GM18526 (cell line): Measurements from ENCODE around the gene PTPRN2.

Source experiments
- POLR2A ChIP-seq: IDR thresholded peaks from 3 replicates; pipeline ENCODE4 v1.6.1; 2011; ENCODE audit not compliant: insufficient read length; ENCODE audit errors: extremely low read depth

PTPRN2 gene

DNA sequence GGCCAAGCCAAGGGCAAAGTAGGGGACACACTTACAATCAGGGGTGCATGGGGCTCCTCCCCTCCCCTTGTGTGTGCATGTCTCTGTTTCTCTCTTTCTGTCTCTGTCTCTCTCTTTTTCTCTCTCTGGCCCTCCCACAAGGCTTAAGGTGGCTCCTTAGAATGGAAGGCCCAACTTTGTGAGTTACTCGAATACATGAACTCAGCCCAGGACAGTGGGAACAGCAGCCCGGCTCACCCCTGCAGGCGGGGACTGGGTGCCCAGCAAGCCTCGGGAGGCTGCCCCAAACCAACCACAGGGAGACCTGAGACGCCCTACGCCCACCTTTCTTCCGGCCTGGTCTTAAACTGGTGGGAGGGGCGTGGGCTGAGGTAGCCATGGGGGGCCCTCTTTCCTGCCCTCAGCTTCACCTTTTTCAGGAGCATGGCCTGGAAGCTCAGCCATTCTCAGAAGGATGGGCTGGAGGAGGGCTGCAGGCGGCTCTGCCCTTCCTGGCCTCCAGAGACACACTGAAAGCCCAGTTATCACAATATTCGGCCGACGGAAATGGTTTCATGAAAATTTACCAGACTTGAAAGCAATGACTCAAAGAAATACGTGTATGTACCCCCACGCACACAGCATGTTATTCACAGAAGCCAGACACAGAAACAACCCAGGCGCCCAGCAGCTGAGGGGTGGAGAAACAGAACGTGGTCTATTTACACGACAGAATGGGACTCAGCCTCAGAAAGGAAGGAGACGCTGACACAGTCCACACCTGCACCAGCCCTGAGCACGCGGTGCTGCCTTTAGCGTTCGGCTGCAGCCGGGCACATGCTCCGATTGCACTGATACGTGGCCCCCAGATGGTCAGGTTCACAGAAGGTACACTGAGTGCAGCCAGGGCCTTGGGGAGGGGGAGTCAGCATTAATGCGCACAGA lies 229.5 kb downstream of the PTPRN2 start:
- TF ChIP-seq POLR2A, result no peak

- TF ChIP-seq POLR2A, result no peak
Measured at GRCh38 chr7:158357106-158357897, 230.3 kb downstream of the PTPRN2 start.

DNA sequence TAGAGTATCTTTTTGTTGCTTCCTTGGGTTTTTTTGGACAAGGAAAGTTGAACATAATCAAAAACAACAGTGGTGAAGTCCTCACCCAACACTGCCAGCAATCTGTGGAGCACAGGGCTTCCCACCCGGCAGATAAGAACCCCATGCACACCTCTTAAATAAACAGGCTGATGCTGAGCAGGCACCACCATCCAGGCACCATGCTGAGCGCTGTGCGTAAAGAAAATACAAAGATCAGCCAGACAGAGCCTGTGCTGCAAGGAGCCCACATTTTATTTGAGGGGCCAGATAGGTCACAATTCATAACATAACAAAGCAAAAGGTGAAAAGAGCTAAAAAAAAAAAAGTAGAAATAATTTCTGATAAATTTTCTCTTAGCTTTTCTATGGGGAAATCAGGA lies 231.2 kb downstream of the PTPRN2 start:
- TF ChIP-seq POLR2A, result no peak

DNA sequence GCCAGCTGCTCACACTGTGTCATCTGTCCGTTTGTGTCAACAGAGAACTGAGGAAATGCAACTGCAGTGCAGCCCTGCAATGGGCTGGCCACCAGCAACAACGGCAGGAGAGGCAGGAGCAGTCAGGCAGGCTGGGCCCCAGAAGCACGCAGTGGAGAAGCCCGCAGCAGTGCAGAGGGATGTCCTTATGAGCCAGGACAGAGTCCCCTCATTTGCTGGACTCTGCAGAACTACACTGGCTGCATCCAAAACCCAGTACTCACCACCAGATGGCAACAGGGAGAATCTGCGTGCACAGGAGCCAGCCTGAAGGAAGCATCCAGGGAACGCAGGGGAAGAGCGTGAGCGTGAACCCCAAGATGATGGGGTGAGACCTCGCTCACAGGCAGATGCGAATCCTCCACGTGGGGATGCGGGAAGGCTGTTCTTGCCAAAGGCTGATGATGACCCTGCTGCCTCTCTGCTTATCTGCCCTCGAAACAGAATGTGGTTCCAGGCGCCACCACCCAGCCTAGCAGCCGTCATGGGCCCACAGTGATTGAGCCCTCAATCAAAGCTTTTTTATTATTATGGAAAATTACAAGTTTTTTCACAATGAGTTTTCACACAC lies 232.1 kb downstream of the PTPRN2 start:
- no peak for TF ChIP-seq POLR2A

GRCh38 chr7:158354861-158355260 lies 232.8 kb downstream of the PTPRN2 start:
- no peak for TF ChIP-seq POLR2A

- TF ChIP-seq POLR2A, result no peak
Measured at GRCh38 chr7:158353606-158354570, 233.7 kb downstream of the PTPRN2 start.

GRCh38 chr7:158351481-158351880 lies 236.1 kb downstream of the PTPRN2 start:
- no peak for TF ChIP-seq POLR2A

DNA sequence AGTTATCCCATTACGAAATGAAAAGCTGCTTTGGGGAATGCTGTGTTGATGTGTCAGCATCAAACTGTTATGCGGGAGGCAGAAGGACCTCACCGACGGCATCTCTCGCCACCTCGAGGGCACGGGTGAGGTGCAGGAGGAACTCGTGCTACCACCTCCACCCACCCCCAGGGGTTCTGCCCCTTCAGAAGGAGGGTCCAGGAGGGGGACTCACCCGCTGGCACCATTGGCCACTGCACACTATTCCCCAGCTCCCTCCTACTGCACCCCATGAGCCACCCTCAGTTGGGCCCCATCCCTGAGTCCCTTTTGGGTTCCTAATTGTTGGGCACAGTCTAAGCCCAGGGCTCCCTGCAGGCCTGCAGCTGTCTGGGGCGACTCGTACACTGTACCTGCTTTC lies 236.6 kb downstream of the PTPRN2 start:
- TF ChIP-seq POLR2A, result no peak

GRCh38 chr7:158350166-158350900 lies 237.3 kb downstream of the PTPRN2 start:
- TF ChIP-seq POLR2A, result no peak

DNA sequence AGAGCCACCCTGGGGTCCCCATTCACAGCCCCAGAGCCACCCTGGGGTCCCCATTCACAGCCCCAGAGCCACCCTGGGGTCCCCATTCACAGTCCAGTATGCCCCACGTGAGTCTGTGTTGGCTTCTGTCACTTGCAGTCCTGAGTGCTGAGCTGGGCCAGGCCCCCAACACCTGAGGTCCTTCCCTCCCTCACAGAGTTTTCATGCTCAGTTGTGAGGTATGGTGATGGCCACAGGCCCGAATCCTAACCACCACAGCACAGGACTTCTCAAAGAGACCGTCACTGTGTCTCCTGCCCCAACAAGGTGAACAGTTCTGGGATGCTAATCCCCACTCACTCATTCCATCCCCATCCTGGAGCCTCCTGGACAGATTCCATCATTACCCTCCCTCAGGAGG lies 239.2 kb downstream of the PTPRN2 start:
- no peak for TF ChIP-seq POLR2A

DNA sequence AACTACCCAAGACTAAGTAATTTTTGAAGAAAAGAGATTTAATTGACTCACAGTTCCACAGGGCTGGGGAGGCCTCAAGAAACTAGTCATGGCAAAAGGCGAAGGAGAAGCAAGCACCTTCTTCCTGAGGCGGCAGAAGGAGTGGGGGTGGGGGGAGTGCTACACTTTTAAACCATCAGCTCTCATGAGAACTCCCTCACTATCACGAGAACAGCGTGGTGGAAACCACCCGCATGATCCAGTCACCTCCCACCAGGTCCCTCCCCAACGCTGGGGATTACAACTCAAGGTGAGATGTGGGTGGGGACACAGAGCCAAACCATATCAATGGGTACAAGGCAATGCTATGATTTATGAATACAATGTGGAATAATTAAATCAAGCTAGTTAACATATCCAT lies 241.9 kb downstream of the PTPRN2 start:
- TF ChIP-seq POLR2A, result no peak

- TF ChIP-seq POLR2A, result no peak
Measured at GRCh38 chr7:158344706-158345300, 242.8 kb downstream of the PTPRN2 start.

DNA sequence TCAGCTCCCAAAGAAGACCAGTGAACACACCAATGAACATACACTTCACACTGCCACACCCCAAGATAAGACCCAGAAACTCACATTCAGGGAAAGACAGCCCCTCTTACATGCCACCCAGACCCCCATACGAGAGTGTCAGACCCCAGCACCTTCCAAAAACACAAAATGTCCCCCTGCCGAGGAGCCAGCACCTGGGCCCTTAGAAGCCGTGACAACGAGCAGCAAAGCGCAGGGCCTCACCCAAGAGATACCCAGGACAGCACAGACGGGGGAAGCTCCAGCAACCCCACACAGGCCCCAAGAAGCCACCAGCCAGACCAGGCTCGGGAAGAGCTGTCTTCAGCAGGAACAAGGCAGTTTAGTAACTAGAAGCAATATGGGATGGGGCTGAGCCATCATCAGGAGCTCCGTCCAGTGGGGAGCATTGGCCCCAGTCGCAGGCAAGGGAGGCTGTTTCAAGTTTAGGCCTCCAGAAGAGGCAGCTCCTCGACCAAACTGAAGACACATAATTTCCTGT lies 243.6 kb downstream of the PTPRN2 start:
- TF ChIP-seq POLR2A, result no peak
